Left ventricle myocardium inferior (tissue), 1 donor: ENCODE data around the gene FBN1. TPM values are rescaled to one million over a fixed set of nuclear protein-coding genes. Genes with fewer than 3 reads are reported as not detected.
A peak's percentile ranks its signal among the peaks of the same experiment; 100 is the strongest.

Source experiments
- DNase-seq: peaks from one replicate; pipeline ENCODE4 v3.0.0-alpha.2; 2020
- H3K27ac ChIP-seq: fragments of 200-600 bp; replicated peaks from 2 replicates; pipeline ENCODE4 v1.8.0; 2021
- H3K27me3 ChIP-seq: fragments of 200-600 bp; 2 replicates; pipeline ENCODE4 v1.8.0; 2021; ENCODE audit warnings: low read depth
- H3K36me3 ChIP-seq: fragments of 200-600 bp; 2 replicates; pipeline ENCODE4 v1.8.0; 2021
- H3K4me1 ChIP-seq: fragments of 200-600 bp; 2 replicates; pipeline ENCODE4 v1.8.0; 2021
- H3K4me3 ChIP-seq: fragments of 200-600 bp; 2 replicates; pipeline ENCODE4 v1.8.0; 2021; ENCODE audit warnings: mild to moderate bottlenecking, moderate library complexity
- H3K9me3 ChIP-seq: fragments of 200-600 bp; replicated peaks from 2 replicates; pipeline ENCODE4 v1.8.0; 2021
- intact Hi-C: fragments of 100-400 bp; cut with micrococcal nuclease; formaldehyde crosslinking; loops from one replicate; pipeline ENCODE4 v1.11.0; 2022
- total RNA-seq: library from RNA; stranded (reverse); fragmentation: NEBNext Ultra II Directional; extraction: Animal tissue kit (Norgen Biotek cat#: 25700); gene quantifications from one replicate; pipeline ENCODE4 v1.2.1, GENCODE V29; 2021
- TF ChIP-seq, protein P1 (sequence below): fragments of 200-600 bp; IDR thresholded peaks from 2 replicates; pipeline ENCODE4 v1.8.0; 2021; ENCODE audit warnings: antibody characterized with exemption, mild to moderate bottlenecking, borderline replicate concordance
- donor health status: DM: no; HTN: yes; CAD: no; lungs with severe emphysema.

Gene FBN1
- total RNA-seq, 1 donor from 2014 or later, result 45.5 TPM

DNA sequence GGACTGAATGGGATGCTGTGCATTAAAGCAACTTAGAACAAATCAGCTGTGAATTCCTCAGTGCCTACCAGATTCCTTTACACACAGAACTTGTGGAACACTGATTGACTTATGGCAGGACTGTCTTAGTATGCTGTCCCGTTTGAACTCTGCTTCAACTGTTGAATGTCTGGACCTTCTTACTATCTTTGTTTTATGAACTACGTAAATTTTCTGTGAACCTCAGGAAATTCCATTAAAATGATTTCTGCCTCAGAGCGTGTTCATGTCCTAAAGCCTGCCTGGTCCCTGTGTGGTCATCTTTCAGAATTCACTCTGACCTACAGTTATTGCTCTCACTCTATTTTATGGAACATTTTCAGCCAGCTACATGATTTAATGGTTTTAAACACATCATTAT is 29.4 kb upstream of the FBN1 start:
- intact Hi-C loops, result no loop called here
- Histone ChIP-seq H3K9me3 (no peaks in the 10 kb centered on the region), H3K27ac (no peak overlapping the region), H3K36me3 (no peaks in the 10 kb centered on the region), H3K27me3 (no peaks in the 10 kb centered on the region), H3K4me3 (no peak overlapping the region), H3K4me1 (no peaks in the 10 kb centered on the region)
- TF ChIP-seq, protein P1, sequence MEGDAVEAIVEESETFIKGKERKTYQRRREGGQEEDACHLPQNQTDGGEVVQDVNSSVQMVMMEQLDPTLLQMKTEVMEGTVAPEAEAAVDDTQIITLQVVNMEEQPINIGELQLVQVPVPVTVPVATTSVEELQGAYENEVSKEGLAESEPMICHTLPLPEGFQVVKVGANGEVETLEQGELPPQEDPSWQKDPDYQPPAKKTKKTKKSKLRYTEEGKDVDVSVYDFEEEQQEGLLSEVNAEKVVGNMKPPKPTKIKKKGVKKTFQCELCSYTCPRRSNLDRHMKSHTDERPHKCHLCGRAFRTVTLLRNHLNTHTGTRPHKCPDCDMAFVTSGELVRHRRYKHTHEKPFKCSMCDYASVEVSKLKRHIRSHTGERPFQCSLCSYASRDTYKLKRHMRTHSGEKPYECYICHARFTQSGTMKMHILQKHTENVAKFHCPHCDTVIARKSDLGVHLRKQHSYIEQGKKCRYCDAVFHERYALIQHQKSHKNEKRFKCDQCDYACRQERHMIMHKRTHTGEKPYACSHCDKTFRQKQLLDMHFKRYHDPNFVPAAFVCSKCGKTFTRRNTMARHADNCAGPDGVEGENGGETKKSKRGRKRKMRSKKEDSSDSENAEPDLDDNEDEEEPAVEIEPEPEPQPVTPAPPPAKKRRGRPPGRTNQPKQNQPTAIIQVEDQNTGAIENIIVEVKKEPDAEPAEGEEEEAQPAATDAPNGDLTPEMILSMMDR, result no peak
- no peak for DNase-seq

DNA sequence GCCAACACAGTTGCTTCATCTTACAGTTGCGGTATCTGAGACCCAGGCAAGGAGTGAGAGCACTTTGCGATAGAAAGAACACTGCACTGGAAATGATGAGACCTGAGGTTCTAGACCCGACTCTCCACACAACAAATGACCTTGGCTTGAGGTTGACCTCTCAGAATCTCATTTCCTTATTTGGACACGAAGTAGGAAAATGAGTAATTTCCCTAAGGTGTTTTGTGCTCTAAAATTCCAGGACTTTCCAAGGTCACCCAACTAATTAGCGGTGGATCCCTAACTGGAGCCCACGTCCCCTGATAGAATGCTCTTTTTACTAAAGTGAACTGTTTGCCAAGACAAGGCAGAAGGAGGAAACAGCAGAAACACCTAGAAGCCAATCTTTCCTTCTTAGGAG is 26.7 kb upstream of the FBN1 start:
- H3K27me3 ChIP-seq, result no peaks in the 10 kb centered on the region
- DNase-seq, result no peak

DNA sequence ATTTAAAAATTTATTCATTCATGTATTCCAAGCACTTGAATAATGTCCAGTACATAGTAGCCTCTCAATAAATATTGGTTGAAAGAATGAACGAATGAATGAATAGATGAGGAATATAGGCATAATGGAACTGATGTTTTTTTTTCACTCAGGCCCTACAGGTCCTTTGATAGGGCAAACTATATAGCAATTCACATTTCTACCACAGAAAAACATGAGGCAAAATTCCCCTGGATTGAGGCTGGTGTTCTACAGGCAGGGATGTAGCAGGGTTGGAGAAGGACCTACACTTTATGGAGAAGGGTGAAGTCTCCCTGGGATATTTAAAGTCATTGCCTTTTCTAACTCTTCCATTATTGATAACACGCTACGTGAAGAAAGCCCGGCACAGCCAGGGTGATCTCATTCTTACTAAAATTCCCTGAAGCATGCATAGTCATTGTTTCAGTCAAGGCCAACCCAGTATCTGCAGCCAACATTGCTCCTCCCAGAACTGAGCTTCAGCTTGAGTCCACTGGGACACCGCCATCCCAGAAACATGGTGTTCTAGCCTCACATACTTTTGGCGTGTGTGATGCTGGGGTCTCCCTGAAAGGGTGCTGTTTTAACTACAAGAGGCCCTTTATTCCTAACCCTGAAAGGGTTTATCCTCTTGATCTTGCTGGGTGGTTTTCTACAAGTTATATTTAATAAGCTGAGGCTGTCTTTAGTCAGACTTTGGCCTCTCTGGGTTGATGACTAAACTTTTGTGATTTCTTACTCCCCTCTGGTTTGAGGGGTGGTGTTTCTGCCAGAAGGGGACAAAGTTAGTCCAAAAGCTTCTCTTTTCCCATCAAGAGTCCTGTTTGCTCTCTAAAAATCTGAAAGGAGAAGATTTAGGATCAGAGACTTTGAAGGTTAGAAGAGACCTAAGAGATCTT is 25.9 kb upstream of the FBN1 start:
- DNase-seq, result peak; percentile 52
- Histone ChIP-seq H3K27ac (peak overlapping the region; percentile 73), H3K27me3 (no peaks in the 10 kb centered on the region), H3K36me3 (no peaks in the 10 kb centered on the region), H3K9me3 (no peaks in the 10 kb centered on the region), H3K4me3 (no peak overlapping the region), H3K4me1 (no peaks in the 10 kb centered on the region)
- intact Hi-C loops, result no loop called here
- TF ChIP-seq, protein P1, result no peak

More for the DNA sequence above, 26.7 kb upstream of the FBN1 start:
- intact Hi-C loops, result no loop called here
- TF ChIP-seq, protein P1, result no peak
- Histone ChIP-seq H3K4me3 (no peak overlapping the region), H3K4me1 (no peaks in the 10 kb centered on the region), H3K27ac (peak overlapping the region; percentile 73), H3K9me3 (no peaks in the 10 kb centered on the region), H3K36me3 (no peaks in the 10 kb centered on the region)

DNA sequence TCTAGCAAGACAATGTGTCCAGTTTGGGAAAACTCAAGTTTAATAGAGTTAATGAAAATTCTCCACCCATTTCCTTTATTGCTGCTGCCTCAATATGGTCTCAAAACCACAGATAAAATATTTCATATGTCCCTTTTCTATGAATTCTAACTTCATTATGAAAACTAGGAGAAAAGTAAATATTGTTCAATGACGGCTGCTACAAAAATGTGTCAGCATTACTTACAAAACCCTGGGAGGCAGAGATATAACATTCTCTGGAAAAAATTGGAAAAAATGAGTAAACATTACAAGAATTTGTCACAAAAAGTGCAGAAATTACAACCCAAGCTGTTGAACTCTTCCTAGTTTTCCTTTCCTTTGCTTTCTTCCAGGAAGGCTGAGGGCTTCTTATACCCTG is 22.2 kb upstream of the FBN1 start:
- H3K27me3 ChIP-seq, result no peaks in the 10 kb centered on the region
- no peaks in the 10 kb centered on the region for H3K9me3 ChIP-seq
- no peak for DNase-seq
- H3K4me1 ChIP-seq, result no peaks in the 10 kb centered on the region
- TF ChIP-seq, protein P1, result no peak
- H3K27ac ChIP-seq, result peak overlapping the region; percentile 53
- H3K4me3 ChIP-seq, result no peak overlapping the region
- no peaks in the 10 kb centered on the region for H3K36me3 ChIP-seq
- intact Hi-C loops, result no loop called here

DNA sequence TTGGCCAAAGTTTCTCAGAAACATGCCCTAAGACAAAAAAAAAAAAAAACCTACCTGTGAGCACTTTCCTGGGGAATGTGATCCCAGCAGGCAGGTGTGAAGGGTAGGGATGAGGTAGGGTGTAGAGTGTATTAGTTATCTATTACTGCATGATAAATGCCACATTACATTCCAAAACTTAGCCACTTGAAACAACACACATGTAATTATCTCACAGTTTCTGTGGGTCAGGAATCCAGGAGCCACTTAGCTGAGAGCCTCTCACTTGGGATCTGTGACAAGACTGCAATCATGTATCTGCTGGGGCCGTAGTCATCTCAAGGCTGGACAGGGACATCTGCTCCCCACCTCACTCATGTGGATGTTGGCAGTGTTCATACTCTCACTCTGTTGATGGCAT is 18.9 kb upstream of the FBN1 start:
- H3K36me3 ChIP-seq, result no peaks in the 10 kb centered on the region
- TF ChIP-seq, protein P1, result no peak

More for the DNA sequence above, 18.9 kb upstream of the FBN1 start:
- no peaks in the 10 kb centered on the region for H3K27me3 ChIP-seq
- no peak overlapping the region for H3K27ac ChIP-seq
- peaks cover 10% of the 10 kb centered on the region for H3K9me3 ChIP-seq
- no peaks in the 10 kb centered on the region for H3K4me1 ChIP-seq
- intact Hi-C loops, result no loop called here
- H3K4me3 ChIP-seq, result no peak overlapping the region
- no peak for DNase-seq
